GM19467 (cell line): ENCODE measurements around the gene AP3D1.

Experiments used
- ATAC-seq: cut with Tn5 transposase; IDR thresholded peaks from one replicate; pipeline ENCODE4 v1.9.1; 2021; ENCODE audit warnings: mild to moderate bottlenecking, moderate library complexity; ENCODE audit not compliant: unreplicated experiment

The AP3D1 gene

GRCh38 chr19:2050991-2051772 lies 100.2 kb downstream of the AP3D1 start, which contains the start of gene MKNK2:
Gene MKNK2, minus strand, starts transcription at chr19:2051244. Its CDS starts 393 bp downstream, at chr19:2050851.
- peak; percentile 46 for ATAC-seq
